Stimulated activated CD4-positive, alpha-beta T cell treated with anti-CD3 and anti-CD28 coated beads, Interleukin-1b, Interleukin-23, amount 100 ng/mL, for 4 hours (primary cell): ENCODE results near the gene RPS6KA2.
"Not testable (repeated sequence)": the region's sequence is repeated elsewhere in the genome, so short reads cannot be mapped to it uniquely, and the experiment has no call there.

Source experiments
- DNase-seq, 2 donors: peaks; one replicate each; pipeline ENCODE4 v3.0.0-alpha.2; 2020; ENCODE audit warnings: low read depth in 2 of 2

Gene RPS6KA2

GRCh38 chr6:166420351-166420750, 206.7 kb downstream of the RPS6KA2 start:
- DNase-seq = no peak

- DNase-seq = no peak
These were observed 207.3 kb downstream of the RPS6KA2 start for GRCh38 chr6:166419717-166420116.

- DNase-seq = peak in 1 of 2 donors; percentile 32
These were observed 207.8 kb downstream of the RPS6KA2 start for GRCh38 chr6:166419286-166419685.

- DNase-seq = no peak
These were observed 208.3 kb downstream of the RPS6KA2 start for GRCh38 chr6:166418691-166419143.

GRCh38 chr6:166417285-166417691, 209.8 kb downstream of the RPS6KA2 start:
- peak in 1 of 2 donors; percentile 18 for DNase-seq

- no peak for DNase-seq
These were observed 211.2 kb downstream of the RPS6KA2 start for GRCh38 chr6:166415833-166416347.

- no peak for DNase-seq
These were observed 211.7 kb downstream of the RPS6KA2 start for GRCh38 chr6:166415306-166415705.

- no peak for DNase-seq
These were observed 213.5 kb downstream of the RPS6KA2 start for GRCh38 chr6:166413491-166413951.

GRCh38 chr6:166412911-166413384, 214.1 kb downstream of the RPS6KA2 start:
- DNase-seq = no peak

- DNase-seq = no peak
These were observed 214.7 kb downstream of the RPS6KA2 start for GRCh38 chr6:166412156-166412910.

GRCh38 chr6:166411721-166412151, 215.3 kb downstream of the RPS6KA2 start:
- no peak for DNase-seq

GRCh38 chr6:166411271-166411670, 215.8 kb downstream of the RPS6KA2 start:
- no peak for DNase-seq

- no peak for DNase-seq
These were observed 216.6 kb downstream of the RPS6KA2 start for GRCh38 chr6:166410426-166410935.

GRCh38 chr6:166408936-166409755, 217.9 kb downstream of the RPS6KA2 start:
- DNase-seq = no peak

- DNase-seq = no peak
These were observed 220.9 kb downstream of the RPS6KA2 start for GRCh38 chr6:166406197-166406596.

GRCh38 chr6:166405386-166405785, 221.7 kb downstream of the RPS6KA2 start:
- DNase-seq = no peak

GRCh38 chr6:166402582-166403277, 224.3 kb downstream of the RPS6KA2 start:
- DNase-seq = no peak

- not testable (repeated sequence) for DNase-seq
These were observed 226.3 kb downstream of the RPS6KA2 start for GRCh38 chr6:166400649-166401250.

GRCh38 chr6:166400181-166400580, 226.9 kb downstream of the RPS6KA2 start:
- DNase-seq = no peak

GRCh38 chr6:166398348-166398747, 228.7 kb downstream of the RPS6KA2 start:
- no peak for DNase-seq

GRCh38 chr6:166397849-166398248, 229.2 kb downstream of the RPS6KA2 start:
- no peak for DNase-seq
